GM21423 (cell line): ENCODE results near the gene JMJD6.

Source experiments
- ATAC-seq: cut with Tn5 transposase; IDR thresholded peaks from one replicate; pipeline ENCODE4 v1.9.1; 2021; ENCODE audit warnings: mild to moderate bottlenecking, moderate library complexity; ENCODE audit not compliant: unreplicated experiment

JMJD6 gene

DNA sequence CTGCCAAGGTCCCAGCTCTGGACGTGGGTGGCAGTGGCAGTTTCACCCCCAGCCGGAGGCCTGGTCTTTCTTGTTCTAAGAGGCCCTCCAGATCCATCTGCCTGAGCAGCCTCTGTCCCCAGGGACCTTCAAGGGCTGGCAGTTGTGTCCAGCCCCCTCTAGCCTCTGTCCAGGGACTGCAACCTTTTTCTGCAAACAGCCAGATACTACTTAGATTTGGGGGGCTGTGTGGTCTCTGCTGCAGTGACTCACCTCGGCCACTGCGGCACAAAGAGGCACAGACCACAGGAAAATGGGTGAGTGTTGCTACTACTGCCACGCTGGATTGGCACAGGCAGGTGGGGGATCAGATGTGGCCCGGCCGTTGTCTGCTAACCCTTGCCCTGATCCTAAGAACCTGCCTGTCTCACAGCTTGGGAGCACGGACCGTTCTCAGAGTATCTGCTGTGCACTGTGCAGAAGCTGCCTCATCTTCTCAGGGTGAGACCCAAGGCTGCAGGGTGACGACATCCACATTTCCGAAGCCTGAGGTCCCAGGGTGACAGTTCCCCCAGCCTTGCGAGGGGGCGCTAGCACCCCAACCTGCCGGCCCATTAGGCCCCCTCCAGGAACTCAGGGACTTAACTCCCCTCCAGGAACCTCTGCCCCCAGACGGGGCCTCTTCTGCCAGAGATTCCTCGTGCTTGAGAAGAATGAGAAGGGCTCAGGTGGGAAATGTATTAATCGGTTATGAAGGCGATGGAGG, 43.2 kb downstream of the JMJD6 start:
- ATAC-seq: no peak

GRCh38 chr17:76682296-76682695, 44.1 kb downstream of the JMJD6 start:
- no peak for ATAC-seq

DNA sequence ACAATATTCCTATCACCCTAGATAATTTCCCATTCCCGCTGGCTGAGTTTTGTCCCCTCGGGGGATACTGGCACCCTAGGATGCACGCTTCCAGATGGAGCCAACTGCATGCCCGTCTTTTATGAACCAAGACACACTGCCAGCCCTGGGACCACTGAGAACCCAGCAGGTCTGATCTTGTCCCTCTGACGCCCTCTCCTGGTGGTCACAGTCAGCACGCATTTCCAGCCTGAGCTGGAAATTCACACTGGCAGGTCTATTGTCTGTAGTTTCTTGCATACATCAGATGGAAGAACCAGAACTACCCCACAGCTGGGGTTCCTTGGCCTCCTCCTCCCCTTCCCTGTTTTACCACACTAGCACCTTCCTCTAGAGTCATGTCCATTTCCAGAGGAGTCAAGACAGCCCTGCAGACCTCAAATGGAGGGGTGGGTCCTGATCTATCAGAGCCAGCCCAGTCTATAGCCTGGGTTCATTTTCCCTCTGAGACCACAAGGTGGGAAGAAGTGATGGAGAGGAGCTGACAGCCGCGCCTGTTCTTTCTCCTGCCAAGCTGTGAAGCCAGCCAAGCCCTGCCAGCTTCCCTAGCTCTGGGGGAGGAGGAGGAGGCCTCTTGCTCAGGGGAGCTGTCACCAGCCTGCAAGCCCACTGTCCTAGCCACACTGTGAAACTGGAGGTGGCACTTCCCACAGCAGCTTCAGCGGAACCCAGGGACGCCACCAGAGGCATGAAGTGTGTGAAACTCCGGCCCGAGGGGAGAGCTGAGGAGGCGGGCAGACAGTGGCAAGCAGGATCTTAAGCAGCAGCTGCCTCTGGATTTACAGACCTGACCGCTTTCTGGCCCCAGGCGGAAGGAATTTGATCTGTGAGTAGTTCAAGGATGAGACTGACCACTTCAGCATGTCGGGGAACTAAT, 44.9 kb downstream of the JMJD6 start:
- ATAC-seq: no peak

- ATAC-seq: no peak
Observed at GRCh38 chr17:76679239-76679638, 47.2 kb downstream of the JMJD6 start.

DNA sequence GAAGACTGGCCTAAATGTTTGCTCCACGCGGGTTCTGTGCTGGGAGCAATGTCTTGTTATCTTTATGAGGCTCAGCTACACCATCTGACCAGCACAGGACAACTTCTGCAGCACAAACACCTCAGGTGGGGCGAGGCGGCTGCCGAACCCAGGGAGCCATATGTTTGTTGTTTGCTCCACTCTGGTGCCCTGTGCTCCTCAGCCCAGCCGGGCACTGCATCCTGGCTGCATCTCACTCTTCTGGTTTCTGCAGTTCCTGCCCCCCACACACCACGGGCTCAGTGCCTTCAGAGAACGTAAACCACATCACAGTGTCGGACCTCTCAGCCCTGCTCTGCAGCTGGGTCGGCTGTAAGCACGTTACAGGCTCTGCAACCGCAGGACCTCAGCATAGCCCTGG, 48.1 kb downstream of the JMJD6 start:
- ATAC-seq: no peak

DNA sequence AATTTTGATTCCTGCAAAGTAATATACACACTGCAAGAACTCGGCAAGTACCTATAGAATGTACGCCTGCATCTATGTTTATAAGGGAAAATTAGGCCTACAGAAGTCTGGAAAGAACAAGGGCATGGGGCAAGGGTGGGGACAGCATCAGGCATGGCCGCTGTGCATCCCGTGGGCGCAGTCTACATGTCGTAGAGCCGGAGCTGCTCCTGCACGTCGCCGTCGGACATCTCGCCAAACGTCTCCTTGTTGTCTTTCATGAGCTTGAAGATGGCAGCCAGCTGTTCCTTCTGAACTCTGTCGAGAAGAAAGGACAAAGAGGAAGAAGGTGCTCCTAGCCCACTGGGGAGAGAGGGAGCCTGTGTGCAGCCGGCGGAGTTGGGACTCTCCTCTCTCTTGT, 49.0 kb downstream of the JMJD6 start:
- ATAC-seq: no peak

- no peak for ATAC-seq
Observed at GRCh38 chr17:76676629-76677028, 49.8 kb downstream of the JMJD6 start.

GRCh38 chr17:76675648-76676047, 50.8 kb downstream of the JMJD6 start:
- no peak for ATAC-seq

- ATAC-seq: no peak
Observed at GRCh38 chr17:76674600-76674999, 51.8 kb downstream of the JMJD6 start.

- no peak for ATAC-seq
Observed at GRCh38 chr17:76673729-76674128, 52.7 kb downstream of the JMJD6 start.

DNA sequence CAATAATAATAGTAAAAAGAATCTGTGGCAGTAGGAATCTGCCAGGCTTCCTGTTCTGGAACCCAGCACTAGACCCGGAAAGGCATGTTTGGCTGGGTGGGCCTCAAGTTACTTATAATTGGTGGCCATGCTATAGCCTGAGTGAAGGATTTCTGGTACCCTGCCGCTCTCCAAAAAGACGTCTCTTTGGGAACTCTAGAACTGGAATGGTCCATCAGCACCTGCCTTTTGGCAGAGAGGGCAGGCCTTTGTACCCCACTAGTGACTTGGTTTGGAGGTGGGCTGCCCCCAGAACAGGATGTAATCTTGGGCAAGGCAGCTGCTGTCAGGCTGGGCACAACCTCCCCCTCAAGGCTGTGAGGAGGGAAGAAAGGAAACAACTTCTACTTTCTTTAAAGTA, 53.5 kb downstream of the JMJD6 start:
- ATAC-seq: no peak

GRCh38 chr17:76672270-76672851, 54.0 kb downstream of the JMJD6 start:
- no peak for ATAC-seq

DNA sequence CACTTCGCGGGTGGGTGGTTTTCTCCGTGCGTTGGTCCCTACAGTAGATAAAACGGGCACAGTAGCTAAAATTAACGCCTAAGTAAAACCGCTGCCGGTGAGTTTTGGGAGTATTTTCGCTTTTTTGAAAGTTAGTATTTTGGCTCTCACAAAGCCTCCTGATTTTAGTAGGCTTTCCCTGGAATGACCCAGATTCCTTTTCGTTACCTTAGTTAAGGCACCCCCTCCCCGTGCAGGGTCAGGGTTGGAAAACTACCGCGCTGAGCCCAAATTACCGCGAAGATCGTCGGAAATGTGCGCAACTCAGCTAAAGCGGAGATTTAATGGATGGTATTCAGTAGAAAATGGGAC, 54.5 kb downstream of the JMJD6 start:
- peak; percentile 15 for ATAC-seq

- peak; percentile 96 for ATAC-seq
Observed at GRCh38 chr17:76671123-76671911, 55.1 kb downstream of the JMJD6 start.

DNA sequence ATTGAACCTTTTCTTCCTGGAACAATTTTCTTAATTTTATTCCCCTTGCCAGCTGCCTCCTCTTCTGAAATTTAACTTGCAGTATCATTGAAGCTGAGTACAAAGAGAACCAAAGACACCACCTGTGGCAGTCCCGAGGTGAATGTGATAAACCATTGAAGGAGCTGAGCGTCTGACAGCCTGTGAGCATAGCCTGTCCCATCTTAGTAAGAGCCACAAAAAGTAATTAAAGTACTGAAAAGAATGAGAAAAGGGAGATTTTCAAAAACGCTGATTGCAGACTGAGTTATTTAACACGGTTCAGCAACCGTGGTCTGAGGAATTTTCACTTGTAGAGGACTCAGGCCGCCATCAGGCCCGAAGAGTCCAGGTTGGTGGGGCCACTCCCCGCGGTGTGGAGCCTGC, 55.7 kb downstream of the JMJD6 start:
- no peak for ATAC-seq

- ATAC-seq: no peak
Observed at GRCh38 chr17:76670020-76670717, 56.2 kb downstream of the JMJD6 start.
